Common myeloid progenitor, CD34-positive (primary cell): ENCODE data around the gene DIP2C.

Experiments
- CTCF ChIA-PET: fragments of 350-600 bp; sonication (Branson Sonifier 250); formaldehyde crosslinking; loops from one replicate; lab custom pipeline; 2021; ENCODE audit warnings: antibody characterized with exemption; lab: Charles Lee
- POLR2A ChIA-PET: fragments of 350-600 bp; sonication (Branson Sonifier 250); formaldehyde crosslinking; loops from one replicate; lab custom pipeline; 2021; ENCODE audit warnings: antibody characterized with exemption; lab: Charles Lee
- DNase-seq, 3 donors: peaks; one replicate each; pipeline versions ENCODE4 v3.0.0 to v3.0.0-alpha.2; 2013
- H3K27ac ChIP-seq, 2 experiments: 1 replicate in 1 of 2; 2 replicates in 1 of 2; pipeline ENCODE4 v1.7.0; 2013; ENCODE audit warnings: inconsistent platforms in 2 of 2, low read length in 2 of 2, mild to moderate bottlenecking in 2 of 2, low read depth in 1 of 2, moderate library complexity in 1 of 2; ENCODE audit not compliant: severe bottlenecking in 2 of 2, insufficient read depth in 1 of 2, poor library complexity in 1 of 2
- H3K27me3 ChIP-seq, 5 experiments: replicated peaks in 2 of 5; 1 replicate in 3 of 5; 2 replicates in 2 of 5; pipeline versions ENCODE4 v1.6.1 to v1.7.0; 2013; ENCODE audit warnings: low read length in 4 of 5, mild to moderate bottlenecking in 2 of 5, moderate library complexity in 2 of 5, inconsistent platforms in 1 of 5; ENCODE audit not compliant: insufficient read depth in 5 of 5, control insufficient read depth in 4 of 5
- H3K36me3 ChIP-seq, 4 experiments: 1 replicate in 2 of 4; 2 replicates in 2 of 4; pipeline versions ENCODE4 v1.6.1 to v1.7.0; 2013; ENCODE audit warnings: low read length in 3 of 4, control low read depth in 1 of 4, mild to moderate bottlenecking in 1 of 4; ENCODE audit not compliant: control insufficient read depth in 4 of 4, insufficient read depth in 4 of 4
- H3K4me1 ChIP-seq, 4 experiments: 1 replicate in 3 of 4; 2 replicates in 1 of 4; pipeline versions ENCODE4 v1.6.1 to v1.7.1; 2013; ENCODE audit warnings: low read length in 3 of 4, mild to moderate bottlenecking in 3 of 4, control low read depth in 1 of 4, inconsistent platforms in 1 of 4, moderate library complexity in 1 of 4; ENCODE audit not compliant: control insufficient read depth in 4 of 4, insufficient read depth in 4 of 4; ENCODE audit errors: control extremely low read depth in 1 of 4
- H3K4me3 ChIP-seq, 7 experiments: 1 replicate in 4 of 7; 2 replicates in 3 of 7; pipeline versions ENCODE4 v1.5.1 to v1.7.0; 2013; ENCODE audit warnings: mild to moderate bottlenecking in 7 of 7, low read length in 6 of 7, moderate library complexity in 6 of 7, inconsistent platforms in 2 of 7, low read depth in 2 of 7, control low read depth in 1 of 7; ENCODE audit not compliant: insufficient read depth in 4 of 7, control insufficient read depth in 1 of 7; ENCODE audit errors: extremely low read depth in 1 of 7
- H3K9me3 ChIP-seq, 5 experiments: 1 replicate in 4 of 5; 2 replicates in 1 of 5; pipeline versions ENCODE4 v1.6.1 to v1.7.1; 2013; ENCODE audit warnings: low read length in 4 of 5, mild to moderate bottlenecking in 2 of 5, inconsistent platforms in 1 of 5, low read depth in 1 of 5, moderate library complexity in 1 of 5; ENCODE audit not compliant: control insufficient read depth in 4 of 5, insufficient read depth in 2 of 5; ENCODE audit errors: control extremely low read depth in 1 of 5
- WGBS: methylation state at CpG from one replicate; pipeline ENCODE4 v1.1.5; 2013; ENCODE audit not compliant: insufficient coverage; 5-methylcytosine and 5-hydroxymethylcytosine counted together

The DIP2C gene

GRCh38 chr10:665579-666091 lies 23.8 kb downstream of the DIP2C start:
- CTCF ChIA-PET, result no interaction called here
- no peaks in the 10 kb centered on the region for H3K4me1 ChIP-seq
- no peak for DNase-seq

GRCh38 chr10:664893-665292 lies 24.6 kb downstream of the DIP2C start:
- POLR2A ChIA-PET, result interaction anchor here (0.6 kb wide), 1 partner anchor 28 kb away, joined by 3 read pairs; no protein-coding TSS in a partner anchor

More at GRCh38 chr10:665579-666091, 23.8 kb downstream of the DIP2C start:
- POLR2A ChIA-PET, result no interaction called here
- no peaks in the 10 kb centered on the region for H3K36me3 ChIP-seq
- 86% methylated on average over 18 of the region's 30 CpGs for WGBS
- no peak overlapping the region for H3K27ac ChIP-seq
- H3K4me3 ChIP-seq, result no peak overlapping the region
- H3K27me3 ChIP-seq, result peaks cover 0 to 28% (median 6%) of the 10 kb centered on the region in 5 experiments
- peaks cover 0 to 5% (median 0%) of the 10 kb centered on the region in 5 experiments for H3K9me3 ChIP-seq

GRCh38 chr10:664301-664700 lies 25.2 kb downstream of the DIP2C start:
- Histone ChIP-seq H3K4me1 (no peaks in the 10 kb centered on the region), H3K4me3 (no peak overlapping the region), H3K27me3 (peaks cover 0 to 31% (median 8%) of the 10 kb centered on the region in 5 experiments), H3K27ac (no peak overlapping the region), H3K9me3 (peaks cover 0 to 2% (median 0%) of the 10 kb centered on the region in 5 experiments), H3K36me3 (no peaks in the 10 kb centered on the region)
- WGBS, result no CpG with 5 or more reads among the region's 7 CpGs
- no peak for DNase-seq
- ChIA-PET CTCF (no interaction called here), POLR2A (no interaction called here)

More at GRCh38 chr10:664893-665292, 24.6 kb downstream of the DIP2C start:
- peaks cover 0 to 31% (median 6%) of the 10 kb centered on the region in 5 experiments for H3K27me3 ChIP-seq
- no peak overlapping the region for H3K4me3 ChIP-seq
- no peaks in the 10 kb centered on the region for H3K4me1 ChIP-seq
- CTCF ChIA-PET, result no interaction called here
- no peaks in the 10 kb centered on the region for H3K36me3 ChIP-seq
- DNase-seq, result no peak
- no peak overlapping the region for H3K27ac ChIP-seq
- H3K9me3 ChIP-seq, result peaks cover 0 to 2% (median 0%) of the 10 kb centered on the region in 5 experiments
- no CpG with 5 or more reads among the region's 4 CpGs for WGBS

- Histone ChIP-seq H3K4me3 (no peak overlapping the region), H3K36me3 (no peaks in the 10 kb centered on the region), H3K4me1 (no peaks in the 10 kb centered on the region), H3K27ac (no peak overlapping the region), H3K27me3 (peaks cover 0 to 29% (median 8%) of the 10 kb centered on the region in 5 experiments), H3K9me3 (peaks cover 0 to 2% (median 0%) of the 10 kb centered on the region in 5 experiments)
- 78% methylated on average over 13 of the region's 13 CpGs for WGBS
- CTCF ChIA-PET, result no interaction called here
- POLR2A ChIA-PET, result no interaction called here
- no peak for DNase-seq
Observed at GRCh38 chr10:663831-664251, 25.6 kb downstream of the DIP2C start.

DNA sequence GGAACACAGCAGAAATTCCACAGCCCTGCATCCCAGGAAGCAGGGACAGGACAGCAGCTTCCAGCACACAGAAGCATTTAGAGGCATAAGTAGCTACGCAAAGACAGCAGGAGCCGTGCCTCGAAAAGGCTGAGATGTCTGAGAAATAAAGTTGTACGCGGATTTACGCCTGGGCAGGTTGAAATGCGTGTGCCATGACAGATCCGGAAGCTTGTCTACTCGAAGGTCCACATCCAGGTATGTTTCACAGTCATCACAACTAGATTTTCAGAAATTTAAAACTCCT lies 26.1 kb downstream of the DIP2C start:
- CTCF ChIA-PET, result no interaction called here
- DNase-seq, result no peak
- WGBS, result 95% methylated on average over 4 of the region's 9 CpGs
- POLR2A ChIA-PET, result no interaction called here
- H3K36me3 ChIP-seq, result no peaks in the 10 kb centered on the region
- H3K9me3 ChIP-seq, result peaks cover 0 to 2% (median 0%) of the 10 kb centered on the region in 5 experiments
- no peak overlapping the region for H3K27ac ChIP-seq
- no peaks in the 10 kb centered on the region for H3K4me1 ChIP-seq
- no peak overlapping the region for H3K4me3 ChIP-seq
- peaks cover 0 to 31% (median 8%) of the 10 kb centered on the region in 5 experiments for H3K27me3 ChIP-seq

GRCh38 chr10:662686-663465 lies 26.6 kb downstream of the DIP2C start:
- H3K36me3 ChIP-seq, result no peaks in the 10 kb centered on the region
- H3K27me3 ChIP-seq, result peaks cover 0 to 32% (median 8%) of the 10 kb centered on the region in 5 experiments
- 90% methylated on average over 11 of the region's 11 CpGs for WGBS
- no peaks in the 10 kb centered on the region for H3K4me1 ChIP-seq
- no peak overlapping the region for H3K27ac ChIP-seq
- POLR2A ChIA-PET, result no interaction called here
- DNase-seq, result no peak
- peaks cover 0 to 2% (median 0%) of the 10 kb centered on the region in 5 experiments for H3K9me3 ChIP-seq
- H3K4me3 ChIP-seq, result no peak overlapping the region
- CTCF ChIA-PET, result no interaction called here

DNA sequence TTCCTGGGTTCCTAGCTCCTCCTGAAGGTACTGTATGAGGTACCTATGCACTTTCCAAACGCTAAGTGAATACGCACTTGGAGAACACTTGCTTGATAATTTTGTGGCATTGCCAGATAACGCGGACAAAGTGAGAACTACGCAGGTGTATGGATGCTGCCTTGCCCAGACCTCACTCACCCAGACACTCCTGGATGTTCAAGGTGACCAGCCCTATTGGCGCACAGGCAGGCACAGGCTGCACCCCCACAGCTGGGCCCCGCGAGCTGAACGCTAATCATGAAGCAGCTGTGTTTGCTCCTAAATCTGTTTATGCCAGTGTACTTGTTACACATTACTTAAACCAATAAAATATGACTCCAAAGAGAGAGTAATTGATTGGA lies 27.3 kb downstream of the DIP2C start:
- Histone ChIP-seq H3K4me3 (no peak overlapping the region), H3K36me3 (no peaks in the 10 kb centered on the region), H3K27me3 (peaks cover 0 to 32% (median 8%) of the 10 kb centered on the region in 5 experiments), H3K4me1 (no peaks in the 10 kb centered on the region), H3K9me3 (no peaks in the 10 kb centered on the region), H3K27ac (no peak overlapping the region)
- WGBS, result 96% methylated on average over 4 of the region's 9 CpGs
- no peak for DNase-seq
- ChIA-PET CTCF (no interaction called here), POLR2A (no interaction called here)
